Esophagus muscularis mucosa (tissue), 4 donors: ENCODE data around the gene RAB35. TPM values are rescaled to one million over a fixed set of nuclear protein-coding genes. Genes with fewer than 3 reads are reported as not detected.

Experiments used
- DNase-seq: peaks from one replicate; pipeline ENCODE4 v3.0.0-alpha.2; 2017; ENCODE audit errors: extremely low spot score
- H3K27ac ChIP-seq, 4 donors: fragments of 200-600 bp; sonication (generic); replicated peaks in 1 of 4; 1 replicate in 3 of 4; 2 replicates in 1 of 4; pipeline ENCODE4 v1.5.1; 2016 to 2019; ENCODE audit warnings: mild to moderate bottlenecking in 1 of 4
- H3K27me3 ChIP-seq, 4 donors: fragments of 200-600 bp; sonication (generic); one replicate each; pipeline versions ENCODE4 v1.5.1 to v1.6.0; 2016 to 2019
- H3K36me3 ChIP-seq, 4 donors: fragments of 200-600 bp; sonication (generic); one replicate each; pipeline ENCODE4 v1.5.1; 2016 to 2019
- H3K4me1 ChIP-seq, 4 donors: fragments of 200-600 bp; sonication (generic); one replicate each; pipeline ENCODE4 v1.5.1; 2016 to 2019
- H3K4me3 ChIP-seq, 4 donors: fragments of 200-600 bp; sonication (generic); 1 replicate in 2 of 4; 2 replicates in 2 of 4; pipeline ENCODE4 v1.5.1; 2016 to 2019; ENCODE audit warnings: mild to moderate bottlenecking in 4 of 4, moderate library complexity in 1 of 4
- H3K9me3 ChIP-seq, 4 donors: fragments of 200-600 bp; sonication (generic); 1 replicate in 3 of 4; 2 replicates in 1 of 4; pipeline ENCODE4 v1.5.1; 2016 to 2019
- CTCF ChIP-seq, 3 experiments: fragments of 200-600 bp in 2 of 3; fragments of 450-650 bp in 1 of 3; sonication (generic) in 2 of 3; IDR thresholded peaks; one replicate each; pipeline ENCODE4 v1.5.1; 2017 to 2019; ENCODE audit warnings: antibody characterized with exemption in 3 of 3, mild to moderate bottlenecking in 2 of 3, moderate library complexity in 1 of 3
- EP300 ChIP-seq: sonication (generic); formaldehyde crosslinking; IDR thresholded peaks from one replicate; pipeline ENCODE4 v1.6.1; 2017; ENCODE audit warnings: antibody characterized with exemption
- POLR2A ChIP-seq: fragments of 450-650 bp; IDR thresholded peaks from one replicate; pipeline ENCODE4 v1.6.1; 2017; ENCODE audit warnings: antibody characterized with exemption, moderate library complexity, mild to moderate bottlenecking, low read depth
- POLR2AphosphoS5 ChIP-seq, 2 donors: sonication (generic); formaldehyde crosslinking; IDR thresholded peaks; one replicate each; pipeline ENCODE4 v1.6.1; 2017; ENCODE audit warnings: antibody characterized with exemption in 2 of 2
- WGBS: methylation state at CpG from one replicate; pipeline ENCODE4 v1.1.5; 2018; 5-methylcytosine and 5-hydroxymethylcytosine counted together
- intact Hi-C: fragments of 100-400 bp; cut with DNase I; formaldehyde crosslinking; loops from one replicate; pipeline ENCODE4 v1.15.1; 2023
- total RNA-seq, 4 donors: library from RNA; depleted of rRNA; stranded (reverse); fragments of >200 nt; gene quantifications; one replicate each; pipeline versions ENCODE4 v1.1.0 to v1.2.1, GENCODE V29; 2016

RAB35 gene
- total RNA-seq, 4 donors from 2014 or later = 18.7 to 45.9 (median 38.3) TPM

DNA sequence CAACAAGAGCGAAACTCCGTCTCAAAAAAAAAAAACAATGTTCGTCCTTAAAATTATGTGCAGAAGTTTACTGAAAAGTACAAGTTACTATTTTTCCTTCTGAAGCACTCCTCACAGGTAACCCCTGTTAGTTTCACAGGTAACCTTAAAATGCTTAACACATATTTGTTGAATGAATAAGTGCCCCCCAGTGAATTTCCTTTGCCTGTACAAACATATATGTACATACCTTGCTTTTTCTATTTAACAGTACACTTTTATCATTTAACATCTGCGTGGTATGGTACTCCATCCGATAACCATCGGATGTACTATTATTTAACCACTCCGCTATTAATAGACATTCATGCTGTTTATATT is 1.4 kb upstream of the RAB35 start:
- peaks cover 0 to 7% (median 0%) of the 10 kb centered on the region in 4 donors for H3K27me3 ChIP-seq
- intact Hi-C loops = no loop called here
- H3K4me3 ChIP-seq = peak overlapping the region; percentile 85 to 94 (median 90)
- peaks cover 35 to 75% (median 60%) of the 10 kb centered on the region in 4 donors for H3K4me1 ChIP-seq
- H3K9me3 ChIP-seq = no peaks in the 10 kb centered on the region
- no peak for TF ChIP-seq POLR2A
- TF ChIP-seq POLR2AphosphoS5 (IDR thresholded peaks at IDR 0.05) = no peak
- TF ChIP-seq CTCF (IDR thresholded peaks at IDR 0.05) = no peak
- no peak for TF ChIP-seq EP300
- peak overlapping the region; percentile 95 to 98 (median 97) for H3K27ac ChIP-seq
- peaks cover 0 to 16% (median 6%) of the 10 kb centered on the region in 4 donors for H3K36me3 ChIP-seq
- WGBS = 46% methylated on average over 7 of the region's 7 CpGs
- no peak for DNase-seq

- Histone ChIP-seq H3K27ac (peak overlapping the region; percentile 95 to 98 (median 97)), H3K4me1 (peaks cover 40 to 84% (median 68%) of the 10 kb centered on the region in 4 donors), H3K36me3 (peaks cover 0 to 16% (median 6%) of the 10 kb centered on the region in 4 donors), H3K27me3 (peaks cover 0 to 7% (median 0%) of the 10 kb centered on the region in 4 donors), H3K4me3 (peak overlapping the region; percentile 85 to 94 (median 90)), H3K9me3 (no peaks in the 10 kb centered on the region)
- TF ChIP-seq POLR2AphosphoS5 (IDR thresholded peaks at IDR 0.05) (peak; percentile 72 to 93), POLR2A (peak; percentile 60), CTCF (IDR thresholded peaks at IDR 0.05) (no peak)
- intact Hi-C loops = no loop called here
- peak; percentile 98 for DNase-seq
- under 1% methylated on average over 49 of the region's 91 CpGs for WGBS
Measured at GRCh38 chr12:120116792-120117651, 469 bp upstream of the RAB35 start.

- intact Hi-C loops = no loop called here
- Histone ChIP-seq H3K27ac (peak overlapping the region; percentile 95 to 98 (median 97)), H3K4me3 (peak overlapping the region; percentile 85 to 94 (median 90)), H3K36me3 (peaks cover 0 to 16% (median 6%) of the 10 kb centered on the region in 4 donors), H3K27me3 (peaks cover 0 to 7% (median 0%) of the 10 kb centered on the region in 4 donors), H3K4me1 (peaks cover 41 to 91% (median 78%) of the 10 kb centered on the region in 4 donors), H3K9me3 (no peaks in the 10 kb centered on the region)
- no peak for DNase-seq
- WGBS = 46% methylated on average over 12 of the region's 31 CpGs
- no peak for TF ChIP-seq CTCF (IDR thresholded peaks at IDR 0.05)
- no peak for TF ChIP-seq EP300
- no peak for TF ChIP-seq POLR2AphosphoS5 (IDR thresholded peaks at IDR 0.05)
- TF ChIP-seq POLR2A = no peak
Measured at GRCh38 chr12:120115692-120116440, 687 bp downstream of the RAB35 start.

GRCh38 chr12:120115066-120115465 is 1.5 kb downstream of the RAB35 start:
- intact Hi-C loops = no loop called here
- Histone ChIP-seq H3K4me1 (peaks cover 41 to 91% (median 81%) of the 10 kb centered on the region in 4 donors), H3K27ac (peak overlapping the region in 2 of 4 donors; percentile 95 to 98), H3K4me3 (peak overlapping the region; percentile 85 to 94 (median 90)), H3K36me3 (peaks cover 0 to 16% (median 7%) of the 10 kb centered on the region in 4 donors), H3K27me3 (peaks cover 0 to 7% (median 0%) of the 10 kb centered on the region in 4 donors), H3K9me3 (no peaks in the 10 kb centered on the region)
- TF ChIP-seq CTCF (IDR thresholded peaks at IDR 0.05) (no peak), EP300 (no peak), POLR2A (no peak), POLR2AphosphoS5 (IDR thresholded peaks at IDR 0.05) (no peak)
- WGBS = 77% methylated on average over 3 of the region's 3 CpGs
- no peak for DNase-seq
